ENCODE data around the gene HSPA4L.

GRCh38 chr4:127856196-127856812 is 74.2 kb downstream of the HSPA4L start:
- TF ChIP-seq, protein P1, sequence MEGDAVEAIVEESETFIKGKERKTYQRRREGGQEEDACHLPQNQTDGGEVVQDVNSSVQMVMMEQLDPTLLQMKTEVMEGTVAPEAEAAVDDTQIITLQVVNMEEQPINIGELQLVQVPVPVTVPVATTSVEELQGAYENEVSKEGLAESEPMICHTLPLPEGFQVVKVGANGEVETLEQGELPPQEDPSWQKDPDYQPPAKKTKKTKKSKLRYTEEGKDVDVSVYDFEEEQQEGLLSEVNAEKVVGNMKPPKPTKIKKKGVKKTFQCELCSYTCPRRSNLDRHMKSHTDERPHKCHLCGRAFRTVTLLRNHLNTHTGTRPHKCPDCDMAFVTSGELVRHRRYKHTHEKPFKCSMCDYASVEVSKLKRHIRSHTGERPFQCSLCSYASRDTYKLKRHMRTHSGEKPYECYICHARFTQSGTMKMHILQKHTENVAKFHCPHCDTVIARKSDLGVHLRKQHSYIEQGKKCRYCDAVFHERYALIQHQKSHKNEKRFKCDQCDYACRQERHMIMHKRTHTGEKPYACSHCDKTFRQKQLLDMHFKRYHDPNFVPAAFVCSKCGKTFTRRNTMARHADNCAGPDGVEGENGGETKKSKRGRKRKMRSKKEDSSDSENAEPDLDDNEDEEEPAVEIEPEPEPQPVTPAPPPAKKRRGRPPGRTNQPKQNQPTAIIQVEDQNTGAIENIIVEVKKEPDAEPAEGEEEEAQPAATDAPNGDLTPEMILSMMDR (IDR thresholded peaks at IDR 0.05; ENCODE audit: low read depth, low read length), result no peak
- TF ChIP-seq, protein P2, sequence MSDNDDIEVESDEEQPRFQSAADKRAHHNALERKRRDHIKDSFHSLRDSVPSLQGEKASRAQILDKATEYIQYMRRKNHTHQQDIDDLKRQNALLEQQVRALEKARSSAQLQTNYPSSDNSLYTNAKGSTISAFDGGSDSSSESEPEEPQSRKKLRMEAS (IDR thresholded peaks at IDR 0.05; ENCODE audit: low read depth, low read length), result no peak
